Panc1 (cell line): ENCODE measurements around the gene MCHR2. TPM values are rescaled to one million over a fixed set of nuclear protein-coding genes. Genes with fewer than 3 reads are reported as not detected.
A peak's percentile ranks its signal among the peaks of the same experiment; 100 is the strongest.
"Not testable (repeated sequence)": the region's sequence is repeated elsewhere in the genome, so short reads cannot be mapped to it uniquely, and the experiment has no call there.

Experiments used
- ATAC-seq: fragments of 200-7000 bp; cut with Tn5 transposase; 2 replicates; pipeline ENCODE4 v1.9.1; 2020; ENCODE audit warnings: mild to moderate bottlenecking, moderate library complexity
- Bru-seq: library from RNA; stranded (reverse); fragments of 400-500 nt; gene quantifications from one replicate; lab custom pipeline; 2021; lab: Mats Ljungman, UMichigan
- BruChase-seq, 2 experiments: library from RNA; stranded (reverse); fragments of 400-500 nt; gene quantifications; one replicate each; lab custom pipeline; 2021; lab: Mats Ljungman, UMichigan
- BruUV-seq: library from RNA; stranded (reverse); fragments of 400-500 nt; replicated peaks from 2 replicates; lab custom pipeline; 2021; lab: Mats Ljungman, UMichigan
- CTCF ChIA-PET: fragments of 300-600 bp; sonication (Branson Sonifier 250); formaldehyde crosslinking; loops from one replicate; lab custom pipeline; 2022; ENCODE audit warnings: antibody characterized with exemption; lab: Charles Lee
- POLR2A ChIA-PET: fragments of 300-600 bp; sonication (Branson Sonifier 250); formaldehyde crosslinking; loops from one replicate; lab custom pipeline; 2022; ENCODE audit warnings: antibody characterized with exemption; lab: Charles Lee
- DNase-seq: peaks from one replicate; pipeline ENCODE4 v3.0.0-alpha.2; 2010; ENCODE audit warnings: low read depth, low spot score
- H3K27ac ChIP-seq: 2 replicates; pipeline ENCODE4 v1.5.1; 2011; ENCODE audit warnings: mild to moderate bottlenecking, low read length, inconsistent platforms
- H3K27me3 ChIP-seq: fragments of 200-500 bp; sonication (Bioruptor generic); 2 replicates; pipeline ENCODE4 v1.6.0; 2014; ENCODE audit warnings: low read length, inconsistent platforms; ENCODE audit not compliant: control insufficient read depth, insufficient read depth
- H3K36me3 ChIP-seq: fragments of 200-500 bp; sonication (Bioruptor generic); 2 replicates; pipeline ENCODE4 v1.5.1; 2014; ENCODE audit warnings: inconsistent platforms, mild to moderate bottlenecking, low read length, moderate library complexity; ENCODE audit not compliant: control insufficient read depth, insufficient read depth
- H3K4me1 ChIP-seq: 2 replicates; pipeline ENCODE4 v1.5.1; 2011; ENCODE audit warnings: inconsistent platforms, mild to moderate bottlenecking, low read length, moderate library complexity; ENCODE audit not compliant: control insufficient read depth, insufficient read depth
- H3K4me3 ChIP-seq, 2 experiments: 2 replicates each; pipeline ENCODE4 v1.5.1; 2011 to 2012; ENCODE audit warnings: low read depth in 2 of 2, low read length in 2 of 2, mild to moderate bottlenecking in 2 of 2, inconsistent platforms in 1 of 2, moderate library complexity in 1 of 2
- H3K9me3 ChIP-seq: fragments of 200-500 bp; sonication (Bioruptor generic); 2 replicates; pipeline ENCODE4 v1.5.1; 2014; ENCODE audit warnings: low read depth, mild to moderate bottlenecking, inconsistent platforms, low read length, moderate library complexity; ENCODE audit not compliant: control insufficient read depth, insufficient read depth
- POLR2AphosphoS5 ChIP-seq: IDR thresholded peaks from 2 replicates; pipeline ENCODE4 v1.6.1; 2012; ENCODE audit warnings: mild to moderate bottlenecking, low read depth, low read length, moderate library complexity
- SIN3A ChIP-seq: IDR thresholded peaks from 2 replicates; pipeline ENCODE4 v1.6.1; 2012; ENCODE audit warnings: low read depth, mild to moderate bottlenecking, low read length, moderate library complexity, borderline replicate concordance; ENCODE audit not compliant: insufficient read depth
- TCF7L2 ChIP-seq: IDR thresholded peaks from 2 replicates; pipeline ENCODE4 v1.6.1; 2011; ENCODE audit warnings: mild to moderate bottlenecking, low read depth, low read length, inconsistent platforms
- in situ Hi-C: cut with HindIII; loops from 2 replicates; pipeline ENCODE4 v1.10.0; 2016; ENCODE audit warnings: low sequenced_read_pairs, low pct_unique_long_range_greater_than_20kb
- intact Hi-C: fragments of 100-400 bp; cut with micrococcal nuclease; formaldehyde crosslinking; loops from one replicate; pipeline ENCODE4 v1.10.0; 2022; ENCODE audit not compliant: unreplicated experiment
- long read RNA-seq: library from polyadenylated mRNA; unstranded; transcript quantifications from one replicate; pipeline ENCODE4 v2.0.0, GENCODE V29; 2021; ENCODE audit not compliant: unreplicated experiment
- polyA plus RNA-seq: library from polyadenylated mRNA; unstranded; fragments of >200 nt; gene quantifications from one replicate; pipeline ENCODE4 v1.2.1, GENCODE V29; 2012; ENCODE audit warnings: missing spikeins; ENCODE audit not compliant: insufficient read length
- total RNA-seq: library from RNA; stranded (reverse); gene quantifications from one replicate; pipeline ENCODE4 v1.2.1, GENCODE V29; 2021; ENCODE audit not compliant: unreplicated experiment
- TF ChIP-seq, protein P1 (sequence below), 2 experiments: IDR thresholded peaks; 2 replicates each; pipeline ENCODE4 v1.6.1; 2011 to 2012; ENCODE audit warnings: low read depth in 2 of 2, control low read depth in 1 of 2, low read length in 1 of 2, mild to moderate bottlenecking in 1 of 2, moderate library complexity in 1 of 2; ENCODE audit not compliant: insufficient read depth in 1 of 2
- TF ChIP-seq, protein P2 (sequence below): fragments of 450-650 bp; IDR thresholded peaks from 2 replicates; pipeline ENCODE4 v1.5.1; 2017; ENCODE audit warnings: mild to moderate bottlenecking

The MCHR2 gene, protein sequence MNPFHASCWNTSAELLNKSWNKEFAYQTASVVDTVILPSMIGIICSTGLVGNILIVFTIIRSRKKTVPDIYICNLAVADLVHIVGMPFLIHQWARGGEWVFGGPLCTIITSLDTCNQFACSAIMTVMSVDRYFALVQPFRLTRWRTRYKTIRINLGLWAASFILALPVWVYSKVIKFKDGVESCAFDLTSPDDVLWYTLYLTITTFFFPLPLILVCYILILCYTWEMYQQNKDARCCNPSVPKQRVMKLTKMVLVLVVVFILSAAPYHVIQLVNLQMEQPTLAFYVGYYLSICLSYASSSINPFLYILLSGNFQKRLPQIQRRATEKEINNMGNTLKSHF
- total RNA-seq (not detected), Bru-seq, nascent RNA (not detected), BruChase-seq, experiment 1, labeled RNA remaining after a 2-hour chase (not detected), BruChase-seq, experiment 2, labeled RNA remaining after a 6-hour chase (percentile 1 among the genes with signal in this experiment)
- polyA plus RNA-seq: not detected
- long read RNA-seq: 0 reads

DNA sequence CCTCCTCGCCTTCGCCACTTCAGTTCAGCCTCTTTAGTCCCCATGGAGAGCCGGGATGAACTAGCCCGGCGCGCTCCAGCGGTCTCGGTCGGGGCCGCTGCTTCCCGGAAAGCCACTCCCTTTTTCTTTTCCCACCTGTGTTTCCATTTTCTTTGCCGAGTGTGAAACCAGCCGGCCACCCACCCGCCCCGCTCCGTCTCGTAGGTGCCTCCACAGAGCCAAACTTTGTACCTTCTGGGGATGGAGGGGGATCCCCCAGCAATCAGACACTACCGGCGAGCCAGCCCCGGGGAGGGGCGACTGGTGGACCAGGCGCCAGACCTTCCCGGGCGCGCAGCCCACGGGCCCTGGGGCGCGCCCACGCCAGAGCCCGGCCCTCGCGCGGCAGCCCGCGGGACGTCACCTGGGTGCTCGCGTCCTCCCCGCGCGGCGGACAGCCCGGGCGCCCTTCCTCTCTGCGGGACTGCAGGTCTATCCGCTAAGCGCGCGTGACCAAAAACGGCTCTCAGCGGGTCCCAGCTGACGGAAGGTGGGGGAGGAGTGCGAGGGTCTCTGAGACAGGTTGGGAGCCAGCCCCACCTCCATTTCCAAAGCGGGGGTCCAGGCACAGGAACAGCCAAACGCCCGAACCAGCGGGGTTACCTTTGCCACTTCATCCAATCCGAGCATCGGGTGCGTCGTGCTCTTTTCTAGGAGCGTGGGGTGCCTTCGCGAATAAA is at the start of gene MCHR2:
TSS of gene MCHR2 (minus strand) at position 691 of the 719 bp plus-strand sequence. CDS start 38,076 bp downstream, outside the sequence.
- H3K36me3 ChIP-seq: no peaks in the 10 kb centered on the region
- H3K4me1 ChIP-seq: no peaks in the 10 kb centered on the region
- BruUV-seq: no TSS peak
- peaks cover 2% of the 10 kb centered on the region; the same call in 1 of the 2 replicates for H3K27me3 ChIP-seq
- intact Hi-C loops: no loop called here
- no peak for ATAC-seq
- H3K9me3 ChIP-seq: no peaks in the 10 kb centered on the region
- CTCF ChIA-PET: no interaction called here
- TF ChIP-seq TCF7L2 (no peak), POLR2AphosphoS5 (no peak), SIN3A (no peak)
- TF ChIP-seq, protein P1, sequence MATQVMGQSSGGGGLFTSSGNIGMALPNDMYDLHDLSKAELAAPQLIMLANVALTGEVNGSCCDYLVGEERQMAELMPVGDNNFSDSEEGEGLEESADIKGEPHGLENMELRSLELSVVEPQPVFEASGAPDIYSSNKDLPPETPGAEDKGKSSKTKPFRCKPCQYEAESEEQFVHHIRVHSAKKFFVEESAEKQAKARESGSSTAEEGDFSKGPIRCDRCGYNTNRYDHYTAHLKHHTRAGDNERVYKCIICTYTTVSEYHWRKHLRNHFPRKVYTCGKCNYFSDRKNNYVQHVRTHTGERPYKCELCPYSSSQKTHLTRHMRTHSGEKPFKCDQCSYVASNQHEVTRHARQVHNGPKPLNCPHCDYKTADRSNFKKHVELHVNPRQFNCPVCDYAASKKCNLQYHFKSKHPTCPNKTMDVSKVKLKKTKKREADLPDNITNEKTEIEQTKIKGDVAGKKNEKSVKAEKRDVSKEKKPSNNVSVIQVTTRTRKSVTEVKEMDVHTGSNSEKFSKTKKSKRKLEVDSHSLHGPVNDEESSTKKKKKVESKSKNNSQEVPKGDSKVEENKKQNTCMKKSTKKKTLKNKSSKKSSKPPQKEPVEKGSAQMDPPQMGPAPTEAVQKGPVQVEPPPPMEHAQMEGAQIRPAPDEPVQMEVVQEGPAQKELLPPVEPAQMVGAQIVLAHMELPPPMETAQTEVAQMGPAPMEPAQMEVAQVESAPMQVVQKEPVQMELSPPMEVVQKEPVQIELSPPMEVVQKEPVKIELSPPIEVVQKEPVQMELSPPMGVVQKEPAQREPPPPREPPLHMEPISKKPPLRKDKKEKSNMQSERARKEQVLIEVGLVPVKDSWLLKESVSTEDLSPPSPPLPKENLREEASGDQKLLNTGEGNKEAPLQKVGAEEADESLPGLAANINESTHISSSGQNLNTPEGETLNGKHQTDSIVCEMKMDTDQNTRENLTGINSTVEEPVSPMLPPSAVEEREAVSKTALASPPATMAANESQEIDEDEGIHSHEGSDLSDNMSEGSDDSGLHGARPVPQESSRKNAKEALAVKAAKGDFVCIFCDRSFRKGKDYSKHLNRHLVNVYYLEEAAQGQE (IDR thresholded peaks at IDR 0.05; ENCODE audit: insufficient read depth in 1 of 2, low read depth in 2 of 2, low read length in 1 of 2): no peak
- TF ChIP-seq, protein P2, sequence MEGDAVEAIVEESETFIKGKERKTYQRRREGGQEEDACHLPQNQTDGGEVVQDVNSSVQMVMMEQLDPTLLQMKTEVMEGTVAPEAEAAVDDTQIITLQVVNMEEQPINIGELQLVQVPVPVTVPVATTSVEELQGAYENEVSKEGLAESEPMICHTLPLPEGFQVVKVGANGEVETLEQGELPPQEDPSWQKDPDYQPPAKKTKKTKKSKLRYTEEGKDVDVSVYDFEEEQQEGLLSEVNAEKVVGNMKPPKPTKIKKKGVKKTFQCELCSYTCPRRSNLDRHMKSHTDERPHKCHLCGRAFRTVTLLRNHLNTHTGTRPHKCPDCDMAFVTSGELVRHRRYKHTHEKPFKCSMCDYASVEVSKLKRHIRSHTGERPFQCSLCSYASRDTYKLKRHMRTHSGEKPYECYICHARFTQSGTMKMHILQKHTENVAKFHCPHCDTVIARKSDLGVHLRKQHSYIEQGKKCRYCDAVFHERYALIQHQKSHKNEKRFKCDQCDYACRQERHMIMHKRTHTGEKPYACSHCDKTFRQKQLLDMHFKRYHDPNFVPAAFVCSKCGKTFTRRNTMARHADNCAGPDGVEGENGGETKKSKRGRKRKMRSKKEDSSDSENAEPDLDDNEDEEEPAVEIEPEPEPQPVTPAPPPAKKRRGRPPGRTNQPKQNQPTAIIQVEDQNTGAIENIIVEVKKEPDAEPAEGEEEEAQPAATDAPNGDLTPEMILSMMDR: no peak
- POLR2A ChIA-PET: no interaction called here
- H3K27ac ChIP-seq: no peak within 1 kb of the TSS
- H3K4me3 ChIP-seq: no peak within 1 kb of the TSS
- in situ Hi-C loops: no loop called here
- no peak for DNase-seq

DNA sequence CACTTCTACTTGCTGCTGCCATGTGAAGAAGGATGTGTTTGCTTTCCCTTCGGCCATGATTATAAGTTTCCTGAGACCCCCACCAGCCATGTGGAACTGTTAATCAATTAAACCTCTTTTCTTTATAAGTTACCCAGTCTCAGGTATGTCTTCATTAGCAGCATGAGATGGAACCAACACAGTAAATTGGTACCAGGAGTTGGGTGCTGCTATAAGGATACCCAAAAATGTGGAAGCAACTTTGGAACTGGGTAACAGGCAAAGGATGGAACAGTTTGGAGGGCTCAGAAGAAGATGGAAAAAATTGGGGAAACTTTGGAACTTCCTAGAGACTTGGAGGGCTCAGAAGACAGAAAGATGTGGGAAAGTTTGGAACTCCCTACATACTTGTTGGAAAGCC is 44.5 kb upstream of the MCHR2 start:
- in situ Hi-C loops, BruUV-seq, CTCF ChIA-PET: not testable (repeated sequence)

More for the DNA sequence above, 44.5 kb upstream of the MCHR2 start:
- intact Hi-C loops, H3K27ac ChIP-seq, H3K9me3 ChIP-seq, H3K4me3 ChIP-seq, POLR2A ChIA-PET, H3K27me3 ChIP-seq, DNase-seq, H3K4me1 ChIP-seq, ATAC-seq, H3K36me3 ChIP-seq: not testable (repeated sequence)
